A549 treated with AZD9567 at 1 μM for 4 hours (cell line): Measurements from ENCODE around the gene C1orf232. TPM values are rescaled to one million over a fixed set of nuclear protein-coding genes. Genes with fewer than 3 reads are reported as not detected.

Experiments
- total RNA-seq: library from RNA; stranded (reverse); fragments of 200-300 nt; extraction: Qiagen RNA extraction; gene quantifications from 5 replicates; pipeline ENCODE4 v1.2.3, GENCODE V29; 2022; ENCODE audit not compliant: insufficient read depth

The C1orf232 gene
- not detected in 5 replicates for total RNA-seq

DNA sequence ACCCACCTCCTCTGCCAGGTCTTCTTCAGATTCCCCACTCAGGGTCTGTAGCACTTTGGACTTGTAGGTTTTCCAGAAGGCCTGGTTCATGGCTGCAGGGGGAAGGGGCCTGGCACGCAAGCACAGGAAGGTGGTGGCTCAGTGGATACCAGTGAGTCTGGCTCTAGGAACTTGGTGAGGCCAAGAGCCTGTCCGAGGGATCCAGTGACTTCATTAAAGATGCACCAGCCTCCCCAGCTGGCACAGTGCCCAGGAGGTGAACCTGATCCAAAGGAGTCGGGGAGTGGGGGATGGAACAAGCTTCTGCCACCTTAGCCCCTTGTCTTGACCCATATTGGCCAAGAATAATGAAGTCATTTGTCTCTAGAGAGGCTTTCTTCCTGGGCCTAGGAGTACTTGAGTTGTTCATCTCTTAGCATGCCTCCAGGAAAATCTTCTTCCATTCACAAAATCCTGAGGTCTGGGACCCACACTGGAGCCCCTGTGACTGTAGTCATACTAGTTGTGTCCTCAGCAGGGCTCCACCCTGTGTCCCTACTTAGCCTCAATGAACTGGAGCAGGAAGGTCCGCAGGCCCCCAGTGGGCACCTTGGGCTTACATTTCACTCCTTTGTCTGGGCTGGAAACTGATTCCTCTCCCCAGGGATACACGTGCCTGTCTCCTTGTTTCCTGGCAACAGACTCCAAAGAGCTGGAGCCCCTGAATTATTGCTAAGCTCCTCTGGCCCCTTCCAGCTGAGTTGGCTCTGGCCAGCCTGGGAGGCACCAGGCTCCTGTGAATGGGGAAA lies at the start of gene C1orf232:
Gene C1orf232 (minus strand): TSS at position 554 of the 788 bp plus-strand sequence. CDS start 464 bp downstream, at position 90.

DNA sequence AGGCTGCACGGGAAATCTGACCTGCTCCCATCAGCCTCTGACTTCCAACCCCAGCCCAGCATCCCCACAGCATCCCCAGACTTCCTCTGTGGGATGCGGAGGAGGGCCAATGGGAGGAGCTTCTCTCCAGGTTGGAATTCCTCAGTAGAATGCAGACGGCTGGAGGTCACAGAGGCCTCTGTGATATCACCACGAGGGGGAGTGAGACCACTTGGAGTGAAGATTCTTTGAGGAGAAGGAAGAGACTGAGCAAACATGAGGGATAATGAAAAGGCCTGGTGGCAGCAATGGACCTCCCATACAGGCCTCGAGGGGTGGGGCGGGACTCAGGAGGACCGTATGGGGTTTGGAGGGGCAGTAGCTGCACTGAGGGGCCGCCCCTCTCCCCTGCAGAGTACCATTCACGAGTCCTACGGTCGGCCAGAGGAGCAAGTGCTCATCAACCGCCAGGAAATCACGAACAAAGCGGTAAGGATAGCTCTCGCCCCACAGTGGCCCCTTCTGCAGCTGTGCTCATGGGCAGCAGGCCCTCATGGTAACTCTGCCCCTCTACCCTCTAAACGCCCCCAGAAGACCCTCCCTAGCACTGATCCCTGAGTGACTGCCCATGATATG lies 21.7 kb upstream of the C1orf232 start, which contains the start of gene CATSPER4:
Gene CATSPER4 (plus strand): TSS at position 230 of the 615 bp plus-strand sequence. CDS start 26 bp downstream, at position 256.

DNA sequence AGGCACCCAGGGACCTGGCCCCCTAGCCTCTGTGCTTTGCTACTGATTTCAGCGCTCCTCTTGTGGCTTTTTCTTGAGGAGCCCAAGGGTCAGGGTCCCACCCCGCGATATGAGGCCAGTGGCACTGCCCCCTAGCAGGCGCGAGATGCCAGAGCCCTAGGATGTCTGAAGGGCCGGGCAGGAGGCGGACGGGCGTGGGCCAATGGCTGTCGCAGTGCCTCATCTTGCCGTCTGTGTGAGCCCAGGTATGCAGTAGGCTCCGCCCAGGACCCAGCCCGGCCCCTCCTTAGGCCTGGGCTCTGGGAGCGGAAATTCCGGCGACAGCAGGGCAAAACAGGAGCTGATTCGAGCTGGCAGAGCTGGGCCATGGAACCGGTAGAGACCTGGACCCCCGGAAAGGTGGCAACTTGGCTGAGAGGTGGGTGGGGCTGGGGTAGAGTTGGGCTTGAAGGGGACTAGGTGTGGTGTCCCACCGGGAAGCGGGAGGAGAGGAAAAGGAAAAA lies 8.5 kb upstream of the C1orf232 start, which contains the start of gene CNKSR1:
Gene CNKSR1 (plus strand): TSS at position 310 of the 503 bp plus-strand sequence. CDS start 57 bp downstream, at position 367.

DNA sequence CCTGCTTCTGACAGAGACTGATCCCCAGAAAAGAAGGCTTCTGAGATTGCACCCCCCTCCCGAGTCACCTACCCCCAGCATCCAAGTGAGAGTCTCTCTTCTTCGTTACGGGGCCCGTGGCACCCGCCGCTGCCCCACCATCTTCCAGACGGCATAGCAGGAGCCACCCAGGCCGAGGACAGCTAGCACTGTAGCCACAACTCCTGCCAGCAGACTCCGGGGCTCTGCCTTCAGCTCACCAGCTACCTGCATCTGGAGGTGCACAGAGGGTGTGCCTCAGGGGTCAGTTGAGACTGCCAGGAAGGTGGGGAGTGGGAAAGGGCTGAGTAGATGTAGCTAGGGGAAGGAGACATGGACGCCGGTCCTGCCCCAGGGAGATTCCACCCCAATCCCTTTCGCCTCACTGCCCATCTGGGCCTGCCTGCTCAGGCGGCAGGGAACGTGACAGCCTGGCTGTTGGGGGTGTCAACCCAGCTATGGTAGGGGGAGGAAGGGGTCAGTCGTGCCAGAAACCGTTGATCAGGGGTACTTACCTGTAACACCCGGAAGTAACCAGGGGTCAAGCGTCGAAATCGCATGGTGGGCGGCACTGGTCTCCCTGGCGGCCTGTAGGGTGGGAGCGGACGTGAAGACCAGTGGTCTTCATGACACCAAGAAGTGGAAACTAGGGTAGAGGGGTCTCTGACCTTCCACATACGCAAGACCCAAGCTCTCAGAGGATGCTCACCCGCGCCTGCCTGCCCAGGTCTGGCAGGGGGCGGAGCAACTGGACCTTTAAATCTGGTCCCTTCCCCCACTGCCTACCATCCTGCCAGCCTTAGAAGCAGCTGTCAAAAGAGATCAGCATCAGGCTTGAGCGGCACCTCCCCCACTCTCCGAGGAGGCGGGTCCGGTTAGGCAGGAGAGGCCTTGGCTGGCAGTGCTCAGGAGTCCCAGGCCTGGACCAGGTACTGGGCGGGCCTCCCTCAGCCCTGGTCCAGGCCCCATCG lies 2.6 kb upstream of the C1orf232 start, which contains the start of gene ZNF593OS:
Gene ZNF593OS (minus strand): TSS at position 749 of the 989 bp plus-strand sequence. CDS start 171 bp downstream, at position 578.

DNA sequence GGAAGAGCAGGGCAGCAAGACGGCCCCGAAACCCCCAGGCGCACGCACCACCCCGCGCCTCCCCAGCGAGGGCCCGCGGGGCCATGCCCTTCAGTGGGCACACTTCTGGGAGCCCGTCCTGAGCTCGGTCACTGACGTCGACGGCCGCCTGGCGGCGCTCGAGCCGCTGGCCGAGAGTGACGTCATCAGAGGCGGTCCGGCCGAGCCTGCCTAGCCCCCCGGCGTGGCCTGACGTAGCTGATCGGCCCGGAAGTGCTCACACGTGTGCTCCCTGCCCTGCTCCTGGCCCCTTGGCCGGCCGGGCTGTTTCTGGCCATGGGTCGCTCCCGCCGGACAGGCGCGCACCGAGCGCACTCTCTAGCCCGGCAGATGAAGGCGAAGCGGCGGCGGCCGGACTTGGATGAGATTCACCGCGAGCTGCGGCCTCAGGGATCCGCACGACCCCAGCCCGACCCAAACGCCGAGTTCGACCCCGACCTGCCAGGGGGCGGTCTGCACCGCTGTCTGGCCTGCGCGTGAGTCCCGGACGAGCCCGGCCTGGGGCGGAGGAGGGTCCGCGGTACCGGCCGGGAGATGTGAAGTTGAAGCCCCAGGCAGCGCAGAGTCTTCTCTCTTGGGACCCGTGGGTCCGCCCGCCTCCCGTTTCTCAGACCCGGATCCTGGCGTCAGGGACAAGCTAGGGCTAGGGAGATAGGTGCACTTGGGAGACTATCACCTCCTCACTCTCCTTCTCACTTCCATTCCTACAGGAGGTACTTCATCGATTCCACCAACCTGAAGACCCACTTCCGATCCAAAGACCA lies 1.1 kb upstream of the C1orf232 start, which contains the start of gene ZNF593:
Gene ZNF593 (plus strand): TSS at position 240 of the 803 bp plus-strand sequence. CDS start 76 bp downstream, at position 316.

GRCh38 chr1:26158908-26159742 lies 9.6 kb downstream of the C1orf232 start, which contains the start of gene FAM110D:
Gene FAM110D, plus strand, starts transcription at chr1:26159079. Its CDS starts 2,213 bp downstream, at chr1:26161292.

Other genes starting within 250 kb of the C1orf232 start
- gene PAFAH2, start 170.9 kb downstream of the C1orf232 start, total RNA-seq: 6.4 to 9.0 TPM (median 6.6 TPM) in 5 replicates
- not detected in 5 replicates for gene EXTL1, start 147.2 kb downstream of the C1orf232 start, total RNA-seq
- gene SLC30A2, start 122.8 kb downstream of the C1orf232 start, total RNA-seq: 0.11 to 0.29 TPM (median 0.21 TPM) in 4 of 5 replicates, not detected in the other
- gene TRIM63, start 101.3 kb downstream of the C1orf232 start, total RNA-seq: 0.77 to 1.5 TPM (median 0.94 TPM) in 5 replicates
- gene PDIK1L, start 57.1 kb downstream of the C1orf232 start, total RNA-seq: 1.4 to 2.3 TPM (median 1.8 TPM) in 5 replicates
- gene FAM110D, start 9.9 kb downstream of the C1orf232 start, total RNA-seq: 0.03 TPM in 2 of 5 replicates, not detected in the others
- 54.3 to 72.6 TPM (median 62.2 TPM) in 5 replicates for gene ZNF593, start 945 bp upstream of the C1orf232 start, total RNA-seq
- 0.37 to 1.1 TPM (median 0.47 TPM) in 4 of 5 replicates, not detected in the other for gene ZNF593OS, start 2.9 kb upstream of the C1orf232 start, total RNA-seq
- gene CNKSR1, start 8.5 kb upstream of the C1orf232 start, total RNA-seq: 0.15 to 0.43 TPM (median 0.23 TPM) in 4 of 5 replicates, not detected in the other
- not detected in 5 replicates for gene CATSPER4, start 21.6 kb upstream of the C1orf232 start, total RNA-seq
- 10.7 to 14.9 TPM (median 14.5 TPM) in 5 replicates for gene CEP85, start 65.2 kb upstream of the C1orf232 start, total RNA-seq
- 121 to 148 TPM (median 134 TPM) in 5 replicates for gene SH3BGRL3, start 111.1 kb upstream of the C1orf232 start, total RNA-seq
- gene UBXN11, start 137.7 kb upstream of the C1orf232 start, total RNA-seq: 12.6 to 17.6 TPM (median 16.3 TPM) in 5 replicates
- 0.22 TPM in 1 of 5 replicates, not detected in the others for gene CD52, start 149.0 kb upstream of the C1orf232 start, total RNA-seq
- gene CRYBG2, start 185.2 kb upstream of the C1orf232 start, total RNA-seq: 0.40 to 1.7 TPM (median 0.96 TPM) in 5 replicates
- gene ZNF683, start 203.8 kb upstream of the C1orf232 start, total RNA-seq: not detected in 5 replicates
- gene LIN28A, start 241.9 kb upstream of the C1orf232 start, total RNA-seq: not detected in 5 replicates